Prostate gland (tissue), 2 donors: Measurements from ENCODE around the gene SYT12.
"Not testable (repeated sequence)": the region's sequence is repeated elsewhere in the genome, so short reads cannot be mapped to it uniquely, and the experiment has no call there.

Experiments used
- POLR2A ChIP-seq: fragments of 450-650 bp; IDR thresholded peaks from one replicate; pipeline ENCODE4 v1.6.1; 2016; ENCODE audit warnings: antibody characterized with exemption, mild to moderate bottlenecking
- POLR2AphosphoS5 ChIP-seq: sonication (generic); formaldehyde crosslinking; IDR thresholded peaks from one replicate; pipeline ENCODE4 v1.6.1; 2017; ENCODE audit warnings: antibody characterized with exemption
- TF ChIP-seq, protein P1 (sequence below), 4 experiments: fragments of 200-600 bp in 2 of 4; fragments of 450-650 bp in 2 of 4; sonication (generic) in 2 of 4; IDR thresholded peaks; 1 replicate in 3 of 4; 2 replicates in 1 of 4; pipeline ENCODE4 v1.5.1; 2016 to 2019; ENCODE audit warnings: antibody characterized with exemption in 4 of 4, mild to moderate bottlenecking in 2 of 4, moderate library complexity in 2 of 4

DNA sequence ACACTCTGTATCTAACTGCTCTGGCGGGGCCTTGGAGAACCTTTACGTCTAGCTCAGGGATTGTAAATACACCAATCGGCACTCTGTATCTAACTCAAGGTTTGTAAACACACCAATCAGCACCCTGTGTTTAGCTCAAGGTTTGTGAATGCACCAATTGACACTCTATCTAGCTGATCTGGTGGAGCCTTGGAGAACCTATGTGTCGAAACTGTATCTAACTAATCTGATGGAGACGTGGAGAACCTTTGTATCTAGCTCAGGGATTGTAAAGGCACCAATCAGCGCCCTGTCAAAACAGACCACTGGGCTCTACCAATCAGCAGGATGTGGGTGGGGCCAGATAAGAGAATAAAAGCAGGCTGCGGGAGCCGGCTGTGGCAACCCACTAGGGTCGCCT lies 33.6 kb upstream of the SYT12 start:
- not testable (repeated sequence) for TF ChIP-seq POLR2AphosphoS5, POLR2A
- TF ChIP-seq, protein P1, sequence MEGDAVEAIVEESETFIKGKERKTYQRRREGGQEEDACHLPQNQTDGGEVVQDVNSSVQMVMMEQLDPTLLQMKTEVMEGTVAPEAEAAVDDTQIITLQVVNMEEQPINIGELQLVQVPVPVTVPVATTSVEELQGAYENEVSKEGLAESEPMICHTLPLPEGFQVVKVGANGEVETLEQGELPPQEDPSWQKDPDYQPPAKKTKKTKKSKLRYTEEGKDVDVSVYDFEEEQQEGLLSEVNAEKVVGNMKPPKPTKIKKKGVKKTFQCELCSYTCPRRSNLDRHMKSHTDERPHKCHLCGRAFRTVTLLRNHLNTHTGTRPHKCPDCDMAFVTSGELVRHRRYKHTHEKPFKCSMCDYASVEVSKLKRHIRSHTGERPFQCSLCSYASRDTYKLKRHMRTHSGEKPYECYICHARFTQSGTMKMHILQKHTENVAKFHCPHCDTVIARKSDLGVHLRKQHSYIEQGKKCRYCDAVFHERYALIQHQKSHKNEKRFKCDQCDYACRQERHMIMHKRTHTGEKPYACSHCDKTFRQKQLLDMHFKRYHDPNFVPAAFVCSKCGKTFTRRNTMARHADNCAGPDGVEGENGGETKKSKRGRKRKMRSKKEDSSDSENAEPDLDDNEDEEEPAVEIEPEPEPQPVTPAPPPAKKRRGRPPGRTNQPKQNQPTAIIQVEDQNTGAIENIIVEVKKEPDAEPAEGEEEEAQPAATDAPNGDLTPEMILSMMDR (IDR thresholded peaks at IDR 0.05), result not testable (repeated sequence)
